ENCODE data around the gene RUFY4.

DNA sequence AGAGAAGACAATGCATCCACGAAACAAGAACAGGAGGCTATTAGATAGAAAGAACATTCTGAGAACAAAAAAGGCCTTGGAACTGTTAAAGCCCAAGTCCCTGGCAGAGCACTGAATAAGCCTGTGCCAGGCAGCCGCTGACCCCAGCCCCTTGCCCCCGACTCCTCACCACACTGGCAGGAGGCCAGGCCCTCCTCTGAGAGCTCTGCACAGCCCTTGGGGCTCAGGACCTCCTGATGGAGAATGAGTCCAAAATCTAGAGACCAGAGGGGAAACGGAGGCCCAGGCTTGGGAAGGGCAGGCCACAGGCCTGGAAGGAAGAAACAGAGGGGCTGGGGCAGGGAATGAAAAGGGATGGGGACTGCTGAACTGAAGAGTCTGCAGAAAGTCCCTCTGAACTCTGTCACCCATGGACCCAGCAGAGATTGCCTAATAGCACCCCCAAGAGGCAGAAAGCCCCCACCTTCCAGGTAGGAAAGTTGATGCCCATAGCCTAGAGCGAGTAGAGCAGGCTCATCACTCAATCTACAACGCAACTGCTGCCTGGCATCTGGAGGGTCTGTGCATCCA is 48.0 kb upstream of the RUFY4 start:
- TF ChIP-seq, protein P1, sequence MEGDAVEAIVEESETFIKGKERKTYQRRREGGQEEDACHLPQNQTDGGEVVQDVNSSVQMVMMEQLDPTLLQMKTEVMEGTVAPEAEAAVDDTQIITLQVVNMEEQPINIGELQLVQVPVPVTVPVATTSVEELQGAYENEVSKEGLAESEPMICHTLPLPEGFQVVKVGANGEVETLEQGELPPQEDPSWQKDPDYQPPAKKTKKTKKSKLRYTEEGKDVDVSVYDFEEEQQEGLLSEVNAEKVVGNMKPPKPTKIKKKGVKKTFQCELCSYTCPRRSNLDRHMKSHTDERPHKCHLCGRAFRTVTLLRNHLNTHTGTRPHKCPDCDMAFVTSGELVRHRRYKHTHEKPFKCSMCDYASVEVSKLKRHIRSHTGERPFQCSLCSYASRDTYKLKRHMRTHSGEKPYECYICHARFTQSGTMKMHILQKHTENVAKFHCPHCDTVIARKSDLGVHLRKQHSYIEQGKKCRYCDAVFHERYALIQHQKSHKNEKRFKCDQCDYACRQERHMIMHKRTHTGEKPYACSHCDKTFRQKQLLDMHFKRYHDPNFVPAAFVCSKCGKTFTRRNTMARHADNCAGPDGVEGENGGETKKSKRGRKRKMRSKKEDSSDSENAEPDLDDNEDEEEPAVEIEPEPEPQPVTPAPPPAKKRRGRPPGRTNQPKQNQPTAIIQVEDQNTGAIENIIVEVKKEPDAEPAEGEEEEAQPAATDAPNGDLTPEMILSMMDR (IDR thresholded peaks at IDR 0.05): no peak
- TF ChIP-seq POLR2AphosphoS5 (IDR thresholded peaks at IDR 0.05; ENCODE audit: low read depth, low read length) (no peak), SIN3A (IDR thresholded peaks at IDR 0.05; ENCODE audit: borderline replicate concordance, insufficient read depth, low read depth, low read length) (no peak), TCF7L2 (IDR thresholded peaks at IDR 0.05; ENCODE audit: low read depth, low read length) (no peak)

Measured in Panc1 (cell line).